HCT116 (cell line): ENCODE results near the gene NMUR1. TPM values are rescaled to one million over a fixed set of nuclear protein-coding genes. Genes with fewer than 3 reads are reported as not detected.

Experiments used
- ATAC-seq: fragments of 200-7000 bp; cut with Tn5 transposase; 2 replicates; pipeline ENCODE4 v1.9.1; 2020; ENCODE audit warnings: mild to moderate bottlenecking, moderate library complexity
- BruUV-seq: library from RNA; stranded (reverse); fragments of 400-500 nt; replicated peaks from 2 replicates; lab custom pipeline; 2021; lab: Mats Ljungman, UMichigan
- CTCF ChIA-PET: fragments of 300-600 bp; sonication (Branson Sonifier 250); formaldehyde crosslinking; loops from one replicate; lab custom pipeline; 2021; ENCODE audit warnings: antibody characterized with exemption; lab: Charles Lee
- POLR2A ChIA-PET: fragments of 300-600, 350-600 bp; sonication (Branson Sonifier 250); formaldehyde crosslinking; loops from one replicate; lab custom pipeline; 2021; ENCODE audit warnings: antibody characterized with exemption; lab: Charles Lee
- RAD21 ChIA-PET, 2 experiments: fragments of 300-600 bp; sonication (Branson Sonifier 250); formaldehyde crosslinking; loops; one replicate each; lab custom pipeline; 2023; ENCODE audit warnings: low total read pairs in 2 of 2; ENCODE audit not compliant: uncharacterized antibody in 2 of 2, unreplicated experiment in 2 of 2, low non-redundant PET in 1 of 2; lab: Charles Lee
- DNase-seq: peaks from one replicate; pipeline ENCODE4 v3.0.0-alpha.2; 2010; ENCODE audit warnings: low read depth, low spot score
- H2AFZ ChIP-seq: fragments of 200-600 bp; shearing (Covaris generic), sonication (generic); 2 replicates; pipeline ENCODE4 v1.6.1; 2017; ENCODE audit warnings: low read depth, mixed run types, mixed read lengths, antibody characterized with exemption, low read length; ENCODE audit not compliant: poor library complexity, severe bottlenecking
- H3K27ac ChIP-seq: 2 replicates; pipeline ENCODE4 v1.5.1; 2012; ENCODE audit warnings: low read depth, low read length
- H3K27me3 ChIP-seq: fragments of 200-600 bp; sonication (generic); 2 replicates; pipeline ENCODE4 v1.6.1; 2016; ENCODE audit warnings: mixed run types, low read length, mixed read lengths; ENCODE audit not compliant: insufficient read depth
- H3K36me3 ChIP-seq, 2 experiments: fragments of 200-500 bp in 1 of 2; fragments of 200-600 bp in 1 of 2; sonication (Bioruptor generic) in 1 of 2; sonication (generic) in 1 of 2; 2 replicates each; pipeline versions ENCODE4 v1.5.1 to v1.6.1; 2014 to 2016; ENCODE audit warnings: low read length in 2 of 2, inconsistent platforms in 1 of 2, mixed read lengths in 1 of 2, mixed run types in 1 of 2; ENCODE audit not compliant: insufficient read depth in 2 of 2, control insufficient read depth in 1 of 2
- H3K4me1 ChIP-seq, 2 experiments: fragments of 200-600 bp in 1 of 2; sonication (generic) in 1 of 2; 2 replicates each; pipeline versions ENCODE4 v1.5.1 to v1.6.1; 2012 to 2017; ENCODE audit warnings: low read length in 2 of 2, inconsistent platforms in 1 of 2, mild to moderate bottlenecking in 1 of 2, mixed read lengths in 1 of 2, mixed run types in 1 of 2, moderate library complexity in 1 of 2; ENCODE audit not compliant: insufficient read depth in 2 of 2, control insufficient read depth in 1 of 2
- H3K4me2 ChIP-seq: fragments of 200-600 bp; sonication (generic); 2 replicates; pipeline ENCODE4 v1.6.1; 2017; ENCODE audit warnings: mixed run types, low read length, mixed read lengths
- H3K4me3 ChIP-seq, 2 experiments: fragments of 200-600 bp in 1 of 2; sonication (generic) in 1 of 2; replicated peaks in 1 of 2; 2 replicates each; pipeline ENCODE4 v1.5.1; 2011 to 2016; ENCODE audit warnings: low read length in 2 of 2, control low read depth in 1 of 2, low read depth in 1 of 2, mild to moderate bottlenecking in 1 of 2, mixed read lengths in 1 of 2, mixed run types in 1 of 2
- H3K79me2 ChIP-seq: fragments of 200-600 bp; sonication (generic); 2 replicates; pipeline ENCODE4 v1.6.1; 2017; ENCODE audit warnings: mild to moderate bottlenecking, mixed run types, low read length, moderate library complexity, mixed read lengths; ENCODE audit not compliant: insufficient read depth
- H3K9ac ChIP-seq: fragments of 200-600 bp; sonication (generic); 2 replicates; pipeline ENCODE4 v1.6.1; 2016; ENCODE audit warnings: low read length, mixed read lengths
- H3K9me2 ChIP-seq: fragments of 200-600 bp; sonication (generic), shearing (Covaris generic); 2 replicates; pipeline ENCODE4 v1.6.1; 2017; ENCODE audit warnings: mixed run types, mild to moderate bottlenecking, moderate library complexity; ENCODE audit not compliant: insufficient read depth
- H3K9me3 ChIP-seq, 2 experiments: fragments of 200-500 bp in 1 of 2; fragments of 200-600 bp in 1 of 2; sonication (Bioruptor generic) in 1 of 2; sonication (generic) in 1 of 2; 2 replicates each; pipeline ENCODE4 v1.6.1; 2014 to 2017; ENCODE audit warnings: low read length in 2 of 2, mixed read lengths in 2 of 2, inconsistent platforms in 1 of 2, low read depth in 1 of 2, mild to moderate bottlenecking in 1 of 2, mixed run types in 1 of 2, moderate library complexity in 1 of 2; ENCODE audit not compliant: control insufficient read depth in 1 of 2, insufficient read depth in 1 of 2
- H4K20me1 ChIP-seq: fragments of 200-600 bp; sonication (generic), shearing (Covaris generic); 2 replicates; pipeline ENCODE4 v1.6.1; 2017; ENCODE audit warnings: mixed run types, mild to moderate bottlenecking, moderate library complexity; ENCODE audit not compliant: insufficient read depth
- CEBPB ChIP-seq: IDR thresholded peaks from 2 replicates; pipeline ENCODE4 v1.6.1; 2012; ENCODE audit warnings: low read depth
- CTCF ChIP-seq, 3 experiments: fragments of 200-600 bp in 1 of 3; sonication (generic) in 1 of 3; IDR thresholded peaks in 2 of 3; conservative IDR thresholded peaks in 1 of 3; 2 replicates each; pipeline ENCODE4 v1.5.1; 2012 to 2017; ENCODE audit warnings: low read depth in 2 of 3, low read length in 2 of 3, antibody characterized with exemption in 1 of 3, borderline replicate concordance in 1 of 3, control low read depth in 1 of 3, mild to moderate bottlenecking in 1 of 3, mixed read lengths in 1 of 3, mixed run types in 1 of 3, moderate library complexity in 1 of 3; ENCODE audit not compliant: insufficient read depth in 1 of 3
- EGR1 ChIP-seq: IDR thresholded peaks from 2 replicates; pipeline ENCODE4 v1.6.1; 2012; ENCODE audit warnings: low read depth
- JUND ChIP-seq: IDR thresholded peaks from 2 replicates; pipeline ENCODE4 v1.6.1; 2012
- POLR2AphosphoS5 ChIP-seq: IDR thresholded peaks from 2 replicates; pipeline ENCODE4 v1.6.1; 2011; ENCODE audit warnings: mild to moderate bottlenecking, low read depth, low read length, moderate library complexity
- ZNF274 ChIP-seq: fragments of 200-500 bp; sonication (Bioruptor generic); IDR thresholded peaks from 2 replicates; pipeline ENCODE4 v1.6.1; 2014; ENCODE audit warnings: mild to moderate bottlenecking, low read depth, low read length, inconsistent platforms
- intact Hi-C: fragments of 100-400 bp; cut with micrococcal nuclease; formaldehyde crosslinking; loops from 2 replicates; pipeline ENCODE4 v1.10.0; 2022
- total RNA-seq: library from RNA; stranded (reverse); gene quantifications from one replicate; pipeline ENCODE4 v1.2.1, GENCODE V29; 2021; ENCODE audit not compliant: unreplicated experiment
- TF ChIP-seq, protein P1 (sequence below): IDR thresholded peaks from 2 replicates; pipeline ENCODE4 v1.6.1; 2011; ENCODE audit warnings: mild to moderate bottlenecking, low read length, moderate library complexity; ENCODE audit not compliant: insufficient replicate concordance; ENCODE audit errors: extremely low read depth

The NMUR1 gene
- total RNA-seq, 1 experiment from 2014 or later = not detected

DNA sequence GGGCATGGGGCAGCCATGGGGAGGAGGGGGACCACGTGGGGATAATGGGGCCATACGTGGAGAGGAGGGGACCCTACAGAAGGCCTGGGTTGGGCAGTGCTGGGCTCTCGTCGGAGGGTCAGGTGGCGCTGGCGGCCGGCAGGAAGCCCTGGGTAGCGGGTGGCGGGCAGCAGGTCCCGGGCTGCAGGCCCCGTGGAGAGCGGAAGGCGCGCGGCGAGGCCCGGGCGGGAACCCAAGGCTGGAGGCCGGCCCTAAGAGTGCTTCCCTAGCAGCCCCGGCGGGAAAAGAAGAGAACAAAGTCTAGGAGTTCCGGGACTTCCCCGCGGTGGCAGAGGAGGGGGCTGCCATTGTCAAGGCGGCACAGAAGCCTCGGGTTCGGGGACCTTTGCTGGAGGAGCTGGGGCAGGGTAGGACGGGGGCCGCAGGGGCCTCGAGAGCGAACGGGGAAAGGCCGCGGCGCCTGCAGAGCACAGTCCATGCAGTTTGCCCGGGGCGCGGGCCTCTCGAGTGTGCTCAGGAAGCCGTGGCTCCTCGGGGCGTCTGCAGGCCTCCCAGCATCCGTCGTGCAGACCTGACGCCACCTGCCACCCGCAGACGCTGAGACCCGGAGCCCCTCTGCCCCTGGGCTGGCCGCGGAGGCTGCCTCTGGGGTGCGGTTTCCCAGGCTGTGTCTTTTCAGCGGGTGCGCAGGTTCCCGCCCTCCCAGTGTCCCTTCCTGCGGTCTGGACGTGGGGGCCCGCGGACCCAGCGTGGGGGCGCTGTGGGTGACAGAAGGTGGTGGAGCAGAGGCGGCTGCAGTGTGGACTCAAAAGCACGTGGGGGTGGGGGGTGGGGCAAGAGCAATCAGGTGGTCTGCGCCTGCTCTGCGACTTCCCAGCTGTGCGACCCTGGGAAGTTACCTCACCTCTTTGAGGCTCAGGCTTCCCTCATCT lies 46.6 kb downstream of the NMUR1 start:
- H3K9me2 ChIP-seq = no peaks in the 10 kb centered on the region
- ATAC-seq = no peak
- CTCF ChIA-PET = interaction anchor here (0.7 to 2.5 kb wide), 13 partner anchors 9 to 231 kb away, joined by 3 to 10 read pairs (median 5); partner anchors contain the start of gene NCL
- H3K79me2 ChIP-seq = no peaks in the 10 kb centered on the region
- POLR2A ChIA-PET = interaction anchor here (1.4 to 1.5 kb wide), 2 partner anchors 20 to 31 kb away, joined by 3 to 9 read pairs; partner anchors contain the start of gene NCL
- DNase-seq = no peak
- H3K9ac ChIP-seq = no peak overlapping the region
- TF ChIP-seq CEBPB = no peak
- TF ChIP-seq JUND = no peak
- TF ChIP-seq, protein P1, sequence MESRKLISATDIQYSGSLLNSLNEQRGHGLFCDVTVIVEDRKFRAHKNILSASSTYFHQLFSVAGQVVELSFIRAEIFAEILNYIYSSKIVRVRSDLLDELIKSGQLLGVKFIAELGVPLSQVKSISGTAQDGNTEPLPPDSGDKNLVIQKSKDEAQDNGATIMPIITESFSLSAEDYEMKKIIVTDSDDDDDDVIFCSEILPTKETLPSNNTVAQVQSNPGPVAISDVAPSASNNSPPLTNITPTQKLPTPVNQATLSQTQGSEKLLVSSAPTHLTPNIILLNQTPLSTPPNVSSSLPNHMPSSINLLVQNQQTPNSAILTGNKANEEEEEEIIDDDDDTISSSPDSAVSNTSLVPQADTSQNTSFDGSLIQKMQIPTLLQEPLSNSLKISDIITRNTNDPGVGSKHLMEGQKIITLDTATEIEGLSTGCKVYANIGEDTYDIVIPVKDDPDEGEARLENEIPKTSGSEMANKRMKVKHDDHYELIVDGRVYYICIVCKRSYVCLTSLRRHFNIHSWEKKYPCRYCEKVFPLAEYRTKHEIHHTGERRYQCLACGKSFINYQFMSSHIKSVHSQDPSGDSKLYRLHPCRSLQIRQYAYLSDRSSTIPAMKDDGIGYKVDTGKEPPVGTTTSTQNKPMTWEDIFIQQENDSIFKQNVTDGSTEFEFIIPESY = no peak
- TF ChIP-seq ZNF274 = no peak
- no peak for TF ChIP-seq EGR1
- no peak for TF ChIP-seq POLR2AphosphoS5
- TF ChIP-seq CTCF (IDR thresholded peaks at IDR 0.05 in 2 of 3, conservative IDR thresholded peaks at IDR 0.05 in 1 of 3; ENCODE audit: borderline replicate concordance in 1 of 3, insufficient read depth in 1 of 3, low read depth in 2 of 3, low read length in 2 of 3) = no peak
- BruUV-seq = no TSS peak
- no peak overlapping the region for H3K27ac ChIP-seq
- RAD21 ChIA-PET = no interaction called here
- H3K4me2 ChIP-seq = 0 out of 2 replicates have a peak overlapping the region, but pooled peaks have one; percentile 42
- H2AFZ ChIP-seq = no peak overlapping the region
- H3K4me3 ChIP-seq = no peak overlapping the region
- H3K27me3 ChIP-seq = no peaks in the 10 kb centered on the region
- intact Hi-C loops = loop anchor here (2.0 kb wide), 1 partner anchor 75 kb away; no protein-coding TSS in a partner anchor
- no peaks in the 10 kb centered on the region for H4K20me1 ChIP-seq
- H3K9me3 ChIP-seq = no peaks in the 10 kb centered on the region
- H3K36me3 ChIP-seq = no peaks in the 10 kb centered on the region
- peaks cover 0 to 7% of the 10 kb centered on the region in 2 experiments; a peak in 1 of 4 replicates for H3K4me1 ChIP-seq
